Measurements from ENCODE around the gene BBS9. TPM values are rescaled to one million over a fixed set of nuclear protein-coding genes. Genes with fewer than 3 reads are reported as not detected.

The BBS9 gene
- total RNA-seq, 1 experiment from 2014 or later, result 26.4 TPM

- H2AFZ ChIP-seq (ENCODE audit: low read length), result no peak overlapping the region
- no peak overlapping the region for H3K18ac ChIP-seq (ENCODE audit: insufficient read length, low read depth, low read length)
- no peaks in the 10 kb centered on the region for H3K23me2 ChIP-seq (ENCODE audit: insufficient read length, low read depth, low read length, poor library complexity, severe bottlenecking)
- H3K27me3 ChIP-seq (ENCODE audit: insufficient read depth, low read length), result no peaks in the 10 kb centered on the region
- Mint-ChIP-seq H3K36me3 (ENCODE audit: insufficient read depth in 1 of 3, low read depth in 3 of 3) (peaks cover 0 to 7% (median 2%) of the 10 kb centered on the region in 3 experiments; a peak in 6 of 7 replicates), H3K4me1 (peaks cover 6 to 14% of the 10 kb centered on the region in 2 experiments), H3K27ac (no peak overlapping the region; a peak in 1 of 7 replicates), H3K27me3 (ENCODE audit: low read depth) (no peaks in the 10 kb centered on the region), H3K9me3 (no peaks in the 10 kb centered on the region; a peak in 2 of 5 replicates), H3K4me3 (no peak overlapping the region)
- DNase-seq, result no peak
- no peak overlapping the region for H3K27ac ChIP-seq (ENCODE audit: insufficient read length, low read depth, low read length)
- H2BK15ac ChIP-seq (ENCODE audit: low read depth, low read length), result no peak overlapping the region
- no peak overlapping the region for H4K8ac ChIP-seq (replicated peaks; ENCODE audit: insufficient read length, low read depth, low read length)
- no peak overlapping the region for H3K9ac ChIP-seq (ENCODE audit: extremely low read depth, insufficient read length, low read length)
- H3K79me1 ChIP-seq (ENCODE audit: insufficient read depth, low read depth, low read length, poor library complexity, severe bottlenecking), result no peaks in the 10 kb centered on the region
- H3K4me1 ChIP-seq (ENCODE audit: insufficient read depth, low read length), result no peaks in the 10 kb centered on the region
- H4K91ac ChIP-seq (ENCODE audit: insufficient read length, low read depth, low read length), result no peak overlapping the region
- no peak overlapping the region for H3K56ac ChIP-seq (ENCODE audit: insufficient read length, low read depth, low read length)
- H4K5ac ChIP-seq (ENCODE audit: insufficient read length, low read depth, low read length), result no peak overlapping the region
- H3K4ac ChIP-seq (ENCODE audit: low read depth, low read length), result no peak overlapping the region
- no peak overlapping the region for H2BK5ac ChIP-seq (ENCODE audit: insufficient read length, low read length)
- no peak overlapping the region for H3K14ac ChIP-seq (ENCODE audit: insufficient read depth, low read length)
- no peak overlapping the region for H2AK5ac ChIP-seq (ENCODE audit: insufficient read length, low read length)
- H3T11ph ChIP-seq (ENCODE audit: low read length), result no peak overlapping the region
- H4K20me1 ChIP-seq (ENCODE audit: control insufficient read depth, insufficient read depth, insufficient read length), result no peaks in the 10 kb centered on the region
- H2BK120ac ChIP-seq (ENCODE audit: low read depth, low read length, poor library complexity, severe bottlenecking), result no peak overlapping the region
- H2BK12ac ChIP-seq (ENCODE audit: insufficient read length, low read depth, low read length), result no peak overlapping the region
- WGBS (ENCODE audit: extremely low coverage, insufficient read length, low lambda C conversion rate), result no CpG with 5 or more reads among the region's 4 CpGs
- no peak for TF ChIP-seq CTCF (conservative IDR thresholded peaks at IDR 0.05)
- no peaks in the 10 kb centered on the region; the same call in 1 of the 2 replicates for H3K79me2 ChIP-seq (ENCODE audit: insufficient read depth, low read length)
- H3K23ac ChIP-seq (ENCODE audit: insufficient read length, low read depth, low read length), result no peak overlapping the region
- no peaks in the 10 kb centered on the region for H3K9me3 ChIP-seq (ENCODE audit: control insufficient read depth, low read depth, low read length)
- no peak overlapping the region for H3K4me2 ChIP-seq (ENCODE audit: insufficient read depth, insufficient read length, low read length)
- no peak overlapping the region for H2BK20ac ChIP-seq (ENCODE audit: low read depth, low read length, poor library complexity, severe bottlenecking)
These were observed 356.6 kb downstream of the BBS9 start for GRCh38 chr7:33485747-33486493.
